HepG2 (cell line): ENCODE results near the gene KIRREL3. TPM values are rescaled to one million over a fixed set of nuclear protein-coding genes. Genes with fewer than 3 reads are reported as not detected.
A peak's percentile ranks its signal among the peaks of the same experiment; 100 is the strongest.

ENCODE experiments used
- ATF5 ChIP-seq: sonication (generic); formaldehyde crosslinking; IDR thresholded peaks from 2 replicates; pipeline ENCODE4 v1.4.0; 2020; ENCODE audit warnings: mild to moderate bottlenecking, low read depth, missing genetic modification reagents
- TFDP1 ChIP-seq: IDR thresholded peaks from 2 replicates; pipeline ENCODE4 v1.6.1; 2016; ENCODE audit warnings: missing compliant biosample characterization, missing genetic modification reagents, borderline replicate concordance
- ZNF646 ChIP-seq: sonication (generic); formaldehyde crosslinking; IDR thresholded peaks from 2 replicates; pipeline ENCODE4 v1.9.0; 2021; ENCODE audit warnings: mild to moderate bottlenecking, missing genetic modification reagents
- polyA plus RNA-seq, 8 experiments: library from polyadenylated mRNA; depleted of rRNA in 3 of 8; stranded (reverse) in 7 of 8; unstranded in 1 of 8; fragments of >200 nt; fragmentation: Illumina TruSeq in 4 of 8; extraction: Trizol in 4 of 8; gene quantifications; 2 replicates each; pipeline versions ENCODE4 v1.2.1 to v1.2.3, GENCODE V29; 2011 to 2016; ENCODE audit warnings: low read depth in 4 of 8, missing spikeins in 1 of 8, mixed read lengths in 1 of 8; ENCODE audit not compliant: insufficient read depth in 1 of 8
- total RNA-seq, 5 experiments: library from RNA; depleted of rRNA; stranded (reverse); fragments of >200 nt; fragmentation: Illumina TruSeq; extraction: Trizol; gene quantifications; 2 replicates each; pipeline ENCODE4 v1.2.3, GENCODE V29; 2016; ENCODE audit warnings: low read depth in 1 of 5

The KIRREL3 gene
- total and polyA plus RNA-seq, 2 of the 13 experiments (the other 11 are each of a cell fraction or from before 2014, with no cell fraction given) = not detected

GRCh38 chr11:126440792-126441514 is 559.6 kb downstream of the KIRREL3 start (continued):
- no peak for TF ChIP-seq ZNF646
- 0 out of 2 replicates have a peak, but pooled peaks have one; percentile 23 for TF ChIP-seq TFDP1
- TF ChIP-seq ATF5 = no peak
